IMR-90 (cell line): ENCODE results near the gene ARHGEF1. TPM values are rescaled to one million over a fixed set of nuclear protein-coding genes. Genes with fewer than 3 reads are reported as not detected.

Experiments
- ATAC-seq: fragments of 200-7000 bp; cut with Tn5 transposase; 2 replicates; pipeline ENCODE4 v1.9.1; 2020; ENCODE audit warnings: low read depth, mild to moderate bottlenecking, moderate library complexity
- BruUV-seq: library from RNA; stranded (reverse); fragments of 400-500 nt; replicated peaks from 2 replicates; lab custom pipeline; 2021; lab: Mats Ljungman, UMichigan
- CTCF ChIA-PET: fragments of 300-600 bp; formaldehyde crosslinking; extraction: SDS; loops from one replicate; lab custom pipeline; 2021; ENCODE audit warnings: antibody characterized with exemption; lab: Yijun Ruan, JAX
- POLR2A ChIA-PET: fragments of 300-600 bp; sonication (Branson Sonifier 250); formaldehyde crosslinking; loops from one replicate; lab custom pipeline; 2022; ENCODE audit warnings: antibody characterized with exemption; ENCODE audit not compliant: unreplicated experiment; lab: Charles Lee
- DNase-seq: peaks from one replicate; pipeline ENCODE4 v3.0.0; 2013
- H2AFZ ChIP-seq: replicated peaks from 2 replicates; pipeline ENCODE3; 2013; ENCODE audit warnings: low read length, mild to moderate bottlenecking; ENCODE audit not compliant: poor library complexity
- H2AK5ac ChIP-seq: 2 replicates; pipeline ENCODE4 v1.6.1; 2013; ENCODE audit warnings: low read depth, low read length, inconsistent platforms
- H2AK9ac ChIP-seq: replicated peaks from 2 replicates; pipeline ENCODE3; 2013; ENCODE audit warnings: mild to moderate bottlenecking, low read depth, low read length, moderate library complexity; ENCODE audit not compliant: poor library complexity
- H2BK120ac ChIP-seq: 2 replicates; pipeline ENCODE4 v1.6.1; 2013; ENCODE audit warnings: low read depth, low read length, inconsistent platforms
- H2BK15ac ChIP-seq: 3 replicates; pipeline ENCODE4 v1.6.1; 2013; ENCODE audit warnings: low read depth, low read length, inconsistent platforms
- H2BK20ac ChIP-seq: 2 replicates; pipeline ENCODE4 v1.6.1; 2013; ENCODE audit warnings: low read depth, mild to moderate bottlenecking, inconsistent platforms, low read length, moderate library complexity
- H2BK5ac ChIP-seq: 2 replicates; pipeline ENCODE4 v1.6.1; 2013; ENCODE audit warnings: mild to moderate bottlenecking, low read depth, low read length, inconsistent platforms; ENCODE audit not compliant: poor library complexity, severe bottlenecking
- H3K14ac ChIP-seq: replicated peaks from 2 replicates; pipeline ENCODE4 v1.6.1; 2013; ENCODE audit warnings: low read depth, low read length, inconsistent platforms
- H3K18ac ChIP-seq: 2 replicates; pipeline ENCODE4 v1.6.1; 2013; ENCODE audit warnings: low read depth, low read length, control low read depth
- H3K23ac ChIP-seq: 2 replicates; pipeline ENCODE4 v1.6.1; 2013; ENCODE audit warnings: low read depth, low read length, inconsistent platforms
- H3K27ac ChIP-seq: 2 replicates; pipeline ENCODE4 v1.5.1; 2013; ENCODE audit warnings: mild to moderate bottlenecking, control low read depth, low read length; ENCODE audit not compliant: insufficient read depth
- H3K27me3 ChIP-seq: 2 replicates; pipeline ENCODE4 v1.6.1; 2013; ENCODE audit warnings: low read length; ENCODE audit not compliant: control insufficient read depth, insufficient read depth
- H3K36me3 ChIP-seq: 2 replicates; pipeline ENCODE4 v1.6.1; 2013; ENCODE audit warnings: low read length, mixed read lengths; ENCODE audit not compliant: control insufficient read depth, insufficient read depth
- H3K4ac ChIP-seq: 2 replicates; pipeline ENCODE4 v1.6.1; 2013; ENCODE audit warnings: low read depth, low read length, inconsistent platforms
- H3K4me1 ChIP-seq: 2 replicates; pipeline ENCODE4 v1.6.1; 2013; ENCODE audit warnings: low read length, mixed read lengths; ENCODE audit not compliant: control insufficient read depth, insufficient read depth
- H3K4me2 ChIP-seq: 2 replicates; pipeline ENCODE4 v1.6.1; 2013; ENCODE audit warnings: low read depth, mild to moderate bottlenecking, control low read depth, low read length, moderate library complexity
- H3K4me3 ChIP-seq: 2 replicates; pipeline ENCODE4 v1.5.1; 2013; ENCODE audit warnings: low read depth, mild to moderate bottlenecking, control low read depth, low read length, moderate library complexity; ENCODE audit not compliant: insufficient read depth
- H3K56ac ChIP-seq: 2 replicates; pipeline ENCODE4 v1.6.1; 2013; ENCODE audit warnings: low read length, inconsistent platforms; ENCODE audit not compliant: insufficient read depth; ENCODE audit errors: extremely low read depth
- H3K79me1 ChIP-seq, 2 experiments: 2 replicates each; pipeline ENCODE4 v1.6.1; 2013; ENCODE audit warnings: low read length in 2 of 2, inconsistent platforms in 1 of 2, low read depth in 1 of 2
- H3K9ac ChIP-seq: 2 replicates; pipeline ENCODE4 v1.6.1; 2013; ENCODE audit warnings: low read depth, low read length, control low read depth
- H3K9me1 ChIP-seq: 2 replicates; pipeline ENCODE4 v1.6.1; 2013; ENCODE audit warnings: low read length, inconsistent platforms; ENCODE audit not compliant: insufficient read depth
- H3K9me3 ChIP-seq: 2 replicates; pipeline ENCODE4 v1.6.1; 2013; ENCODE audit warnings: low read length; ENCODE audit not compliant: control insufficient read depth, insufficient read depth
- H4K20me1 ChIP-seq: 2 replicates; pipeline ENCODE4 v1.6.1; 2013; ENCODE audit warnings: low read length, inconsistent platforms; ENCODE audit not compliant: insufficient read depth
- H4K5ac ChIP-seq: 2 replicates; pipeline ENCODE4 v1.6.1; 2013; ENCODE audit warnings: mild to moderate bottlenecking, low read depth, low read length, control low read depth
- H4K8ac ChIP-seq, 2 experiments: 2 replicates each; pipeline ENCODE4 v1.6.1; 2013; ENCODE audit warnings: low read depth in 2 of 2, low read length in 2 of 2, control low read depth in 1 of 2, inconsistent platforms in 1 of 2
- H4K91ac ChIP-seq: 2 replicates; pipeline ENCODE4 v1.6.1; 2013; ENCODE audit warnings: low read depth, low read length, inconsistent platforms; ENCODE audit not compliant: insufficient read depth
- BHLHE40 ChIP-seq: fragments of 150-350 bp; IDR thresholded peaks from 2 replicates; pipeline ENCODE4 v1.6.1; 2016; ENCODE audit warnings: mild to moderate bottlenecking, low read depth, low read length
- CEBPB ChIP-seq: IDR thresholded peaks from 2 replicates; pipeline ENCODE4 v1.6.1; 2012; ENCODE audit warnings: low read depth, low read length, improper control_type of control experiment
- CTCF ChIP-seq: conservative IDR thresholded peaks from 2 replicates; pipeline ENCODE4 v1.5.1; 2012; ENCODE audit warnings: mild to moderate bottlenecking, low read depth, low read length, improper control_type of control experiment
- NFE2L2 ChIP-seq: fragments of 150-350 bp; IDR thresholded peaks from 2 replicates; pipeline ENCODE4 v1.6.1; 2016; ENCODE audit warnings: low read depth, mild to moderate bottlenecking, low read length
- POLR2A ChIP-seq: IDR thresholded peaks from 2 replicates; pipeline ENCODE4 v1.6.1; 2012; ENCODE audit warnings: mild to moderate bottlenecking, low read depth, low read length
- SMC3 ChIP-seq: fragments of 150-350 bp; IDR thresholded peaks from 2 replicates; pipeline ENCODE4 v1.6.1; 2016; ENCODE audit warnings: low read depth, mild to moderate bottlenecking, antibody characterized with exemption, low read length, moderate library complexity
- WGBS, 2 experiments: methylation state at CpG; one replicate each; pipeline versions ENCODE4 v1.1.5 to v1.1.7; 2013; ENCODE audit warnings: missing lambda C conversion rate in 2 of 2; ENCODE audit not compliant: insufficient read length in 1 of 2; ENCODE audit errors: extremely low coverage in 2 of 2; 5-methylcytosine and 5-hydroxymethylcytosine counted together
- dilution Hi-C: fragments of 300-500 bp; cut with HindIII; formaldehyde crosslinking; loops from one replicate; pipeline ENCODE4 v1.14.3; 2018; ENCODE audit warnings: low sequenced_read_pairs; ENCODE audit not compliant: unreplicated experiment
- in situ Hi-C: fragments of 300-500 bp; cut with MboI; formaldehyde crosslinking; loops from 3 replicates; pipeline ENCODE4 v1.14.3; 2019; ENCODE audit warnings: low sequenced_read_pairs, inconsistent platforms, mixed read lengths
- intact Hi-C: fragments of 100-400 bp; cut with micrococcal nuclease; formaldehyde crosslinking; loops from 2 replicates; pipeline ENCODE4 v1.10.0; 2022
- polyA plus RNA-seq, 3 experiments: library from polyadenylated mRNA; depleted of rRNA; stranded (reverse); fragments of >200 nt; gene quantifications; 2 replicates each; pipeline ENCODE4 v1.2.3, GENCODE V29; 2012; ENCODE audit warnings: low replicate concordance in 1 of 3
- total RNA-seq: library from RNA; depleted of rRNA; stranded (reverse); fragments of >200 nt; gene quantifications from 2 replicates; pipeline ENCODE4 v1.2.3, GENCODE V29; 2012

ARHGEF1 gene
- total and polyA plus RNA-seq, 2 of the 4 experiments (the other 2 are of a cell fraction) = 11.5 to 47.1 TPM

DNA sequence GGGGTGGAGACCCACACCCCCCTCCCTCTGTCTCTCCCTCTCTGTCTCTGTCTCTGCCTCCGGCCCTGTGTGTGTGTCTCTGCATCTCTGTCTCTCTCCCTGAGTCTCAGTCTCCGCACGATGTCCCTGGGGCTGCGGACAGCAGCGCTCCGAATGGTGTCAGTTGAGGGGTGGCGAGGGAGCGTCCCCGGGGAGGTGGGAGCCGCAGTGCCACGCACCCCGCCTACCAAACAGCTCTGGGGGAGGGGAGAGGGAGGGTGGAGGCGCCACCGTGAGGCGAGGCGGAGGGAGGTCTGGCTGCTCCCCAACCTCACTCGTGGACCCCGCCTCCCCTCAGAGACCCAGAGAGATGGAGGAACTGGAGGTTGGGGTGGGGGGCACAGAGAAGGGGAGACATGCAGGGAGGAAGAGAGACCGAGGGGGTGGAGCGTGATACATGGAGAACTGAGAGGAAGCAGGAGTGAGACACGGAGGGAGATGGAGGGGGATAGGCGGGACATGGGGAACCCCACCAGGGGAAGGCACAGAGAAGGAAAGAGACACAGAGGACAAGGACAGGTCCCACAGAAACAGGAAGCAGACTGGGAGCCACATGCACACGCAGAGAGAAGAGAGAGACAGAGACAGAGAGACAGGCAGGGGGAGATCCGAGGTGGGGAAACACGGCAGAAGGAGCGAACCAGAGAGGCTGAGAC lies 38.0 kb downstream of the ARHGEF1 start:
- H3K4me3 ChIP-seq = no peak overlapping the region
- no peak overlapping the region for H2AK9ac ChIP-seq
- no peak overlapping the region for H2BK120ac ChIP-seq
- no peak overlapping the region for H3K9ac ChIP-seq
- H3K4me1 ChIP-seq = no peaks in the 10 kb centered on the region
- dilution Hi-C loops = no loop called here
- H3K4ac ChIP-seq = no peak overlapping the region
- no peaks in the 10 kb centered on the region for H3K79me1 ChIP-seq
- H2AFZ ChIP-seq = no peak overlapping the region
- no peak overlapping the region for H4K91ac ChIP-seq
- no peak overlapping the region for H2BK5ac ChIP-seq
- no peak overlapping the region for H3K14ac ChIP-seq
- WGBS, 2 experiments = 4% methylated on average over 4 of the region's 26 CpGs; no CpG with 5 or more reads in 1 of the 2 experiments
- H3K27me3 ChIP-seq = peaks cover 87% of the 10 kb centered on the region
- ATAC-seq (0 out of 2 replicates have a peak, but pooled peaks have one; percentile 10), DNase-seq (no peak)
- no peaks in the 10 kb centered on the region for H3K9me3 ChIP-seq
- peaks cover 25% of the 10 kb centered on the region for H4K20me1 ChIP-seq
- TF ChIP-seq CEBPB = no peak
- no peak for TF ChIP-seq CTCF
- no peak for TF ChIP-seq BHLHE40
- no peak for TF ChIP-seq SMC3
- TF ChIP-seq POLR2A = no peak
- no peak for TF ChIP-seq NFE2L2
- H4K8ac ChIP-seq = no peak overlapping the region
- H2AK5ac ChIP-seq = no peak overlapping the region
- H4K5ac ChIP-seq = no peak overlapping the region
- POLR2A ChIA-PET = no interaction called here
- H3K23ac ChIP-seq = no peak overlapping the region
- intact Hi-C loops = no loop called here
- no peak overlapping the region for H3K18ac ChIP-seq
- no peaks in the 10 kb centered on the region for H3K36me3 ChIP-seq
- no peak overlapping the region for H2BK15ac ChIP-seq
- H3K27ac ChIP-seq = no peak overlapping the region
- CTCF ChIA-PET = no interaction called here
- H3K56ac ChIP-seq = no peak overlapping the region
- in situ Hi-C loops = no loop called here
- H3K4me2 ChIP-seq = no peak overlapping the region
- no TSS peak for BruUV-seq
- peaks cover 20% of the 10 kb centered on the region for H3K9me1 ChIP-seq
- H2BK20ac ChIP-seq = no peak overlapping the region
